HCT116 (cell line): ENCODE data around the gene SLC6A11. TPM values are rescaled to one million over a fixed set of nuclear protein-coding genes. Genes with fewer than 3 reads are reported as not detected.

Source experiments
- ATAC-seq: fragments of 200-7000 bp; cut with Tn5 transposase; 2 replicates; pipeline ENCODE4 v1.9.1; 2020; ENCODE audit warnings: mild to moderate bottlenecking, moderate library complexity
- BruUV-seq: library from RNA; stranded (reverse); fragments of 400-500 nt; replicated peaks from 2 replicates; lab custom pipeline; 2021; lab: Mats Ljungman, UMichigan
- CTCF ChIA-PET: fragments of 300-600 bp; sonication (Branson Sonifier 250); formaldehyde crosslinking; loops from one replicate; lab custom pipeline; 2021; ENCODE audit warnings: antibody characterized with exemption; lab: Charles Lee
- POLR2A ChIA-PET: fragments of 300-600, 350-600 bp; sonication (Branson Sonifier 250); formaldehyde crosslinking; loops from one replicate; lab custom pipeline; 2021; ENCODE audit warnings: antibody characterized with exemption; lab: Charles Lee
- RAD21 ChIA-PET, 2 experiments: fragments of 300-600 bp; sonication (Branson Sonifier 250); formaldehyde crosslinking; loops; one replicate each; lab custom pipeline; 2023; ENCODE audit warnings: low total read pairs in 2 of 2; ENCODE audit not compliant: uncharacterized antibody in 2 of 2, unreplicated experiment in 2 of 2, low non-redundant PET in 1 of 2; lab: Charles Lee
- DNase-seq: peaks from one replicate; pipeline ENCODE4 v3.0.0-alpha.2; 2010; ENCODE audit warnings: low read depth, low spot score
- H2AFZ ChIP-seq: fragments of 200-600 bp; shearing (Covaris generic), sonication (generic); 2 replicates; pipeline ENCODE4 v1.6.1; 2017; ENCODE audit warnings: low read depth, mixed run types, mixed read lengths, antibody characterized with exemption, low read length; ENCODE audit not compliant: poor library complexity, severe bottlenecking
- H3K27ac ChIP-seq: 2 replicates; pipeline ENCODE4 v1.5.1; 2012; ENCODE audit warnings: low read depth, low read length
- H3K27me3 ChIP-seq: fragments of 200-600 bp; sonication (generic); 2 replicates; pipeline ENCODE4 v1.6.1; 2016; ENCODE audit warnings: mixed run types, low read length, mixed read lengths; ENCODE audit not compliant: insufficient read depth
- H3K36me3 ChIP-seq, 2 experiments: fragments of 200-500 bp in 1 of 2; fragments of 200-600 bp in 1 of 2; sonication (Bioruptor generic) in 1 of 2; sonication (generic) in 1 of 2; 2 replicates each; pipeline versions ENCODE4 v1.5.1 to v1.6.1; 2014 to 2016; ENCODE audit warnings: low read length in 2 of 2, inconsistent platforms in 1 of 2, mixed read lengths in 1 of 2, mixed run types in 1 of 2; ENCODE audit not compliant: insufficient read depth in 2 of 2, control insufficient read depth in 1 of 2
- H3K4me1 ChIP-seq, 2 experiments: fragments of 200-600 bp in 1 of 2; sonication (generic) in 1 of 2; 2 replicates each; pipeline versions ENCODE4 v1.5.1 to v1.6.1; 2012 to 2017; ENCODE audit warnings: low read length in 2 of 2, inconsistent platforms in 1 of 2, mild to moderate bottlenecking in 1 of 2, mixed read lengths in 1 of 2, mixed run types in 1 of 2, moderate library complexity in 1 of 2; ENCODE audit not compliant: insufficient read depth in 2 of 2, control insufficient read depth in 1 of 2
- H3K4me2 ChIP-seq: fragments of 200-600 bp; sonication (generic); 2 replicates; pipeline ENCODE4 v1.6.1; 2017; ENCODE audit warnings: mixed run types, low read length, mixed read lengths
- H3K4me3 ChIP-seq, 2 experiments: fragments of 200-600 bp in 1 of 2; sonication (generic) in 1 of 2; replicated peaks in 1 of 2; 2 replicates each; pipeline ENCODE4 v1.5.1; 2011 to 2016; ENCODE audit warnings: low read length in 2 of 2, control low read depth in 1 of 2, low read depth in 1 of 2, mild to moderate bottlenecking in 1 of 2, mixed read lengths in 1 of 2, mixed run types in 1 of 2
- H3K79me2 ChIP-seq: fragments of 200-600 bp; sonication (generic); 2 replicates; pipeline ENCODE4 v1.6.1; 2017; ENCODE audit warnings: mild to moderate bottlenecking, mixed run types, low read length, moderate library complexity, mixed read lengths; ENCODE audit not compliant: insufficient read depth
- H3K9ac ChIP-seq: fragments of 200-600 bp; sonication (generic); 2 replicates; pipeline ENCODE4 v1.6.1; 2016; ENCODE audit warnings: low read length, mixed read lengths
- H3K9me2 ChIP-seq: fragments of 200-600 bp; sonication (generic), shearing (Covaris generic); 2 replicates; pipeline ENCODE4 v1.6.1; 2017; ENCODE audit warnings: mixed run types, mild to moderate bottlenecking, moderate library complexity; ENCODE audit not compliant: insufficient read depth
- H3K9me3 ChIP-seq, 2 experiments: fragments of 200-500 bp in 1 of 2; fragments of 200-600 bp in 1 of 2; sonication (Bioruptor generic) in 1 of 2; sonication (generic) in 1 of 2; 2 replicates each; pipeline ENCODE4 v1.6.1; 2014 to 2017; ENCODE audit warnings: low read length in 2 of 2, mixed read lengths in 2 of 2, inconsistent platforms in 1 of 2, low read depth in 1 of 2, mild to moderate bottlenecking in 1 of 2, mixed run types in 1 of 2, moderate library complexity in 1 of 2; ENCODE audit not compliant: control insufficient read depth in 1 of 2, insufficient read depth in 1 of 2
- H4K20me1 ChIP-seq: fragments of 200-600 bp; sonication (generic), shearing (Covaris generic); 2 replicates; pipeline ENCODE4 v1.6.1; 2017; ENCODE audit warnings: mixed run types, mild to moderate bottlenecking, moderate library complexity; ENCODE audit not compliant: insufficient read depth
- ELF1 ChIP-seq: IDR thresholded peaks from 2 replicates; pipeline ENCODE4 v1.6.1; 2012; ENCODE audit warnings: low read depth, borderline replicate concordance
- EZH2phosphoT487 ChIP-seq: fragments of 200-600 bp; IDR thresholded peaks from 2 replicates; pipeline ENCODE4 v1.6.1; 2018; ENCODE audit warnings: antibody characterized with exemption, borderline replicate concordance
- POLR2A ChIP-seq: IDR thresholded peaks from 2 replicates; pipeline ENCODE4 v1.7.0; 2011; ENCODE audit warnings: borderline replicate concordance; ENCODE audit not compliant: insufficient read depth, insufficient read length; ENCODE audit errors: extremely low read depth
- POLR2AphosphoS5 ChIP-seq: IDR thresholded peaks from 2 replicates; pipeline ENCODE4 v1.6.1; 2011; ENCODE audit warnings: mild to moderate bottlenecking, low read depth, low read length, moderate library complexity
- TCF7L2 ChIP-seq: IDR thresholded peaks from 2 replicates; pipeline ENCODE4 v1.7.0; 2011; ENCODE audit warnings: borderline replicate concordance, inconsistent platforms; ENCODE audit not compliant: insufficient read depth, insufficient read length; ENCODE audit errors: extremely low read depth
- YY1 ChIP-seq: IDR thresholded peaks from 2 replicates; pipeline ENCODE4 v1.6.1; 2011; ENCODE audit warnings: low read length, low read depth, moderate library complexity, mild to moderate bottlenecking; ENCODE audit not compliant: insufficient replicate concordance; ENCODE audit errors: extremely low read depth
- ZFX ChIP-seq: fragments of 450-650 bp; IDR thresholded peaks from 2 replicates; pipeline ENCODE4 v1.6.1; 2017
- ZNF274 ChIP-seq: fragments of 200-500 bp; sonication (Bioruptor generic); IDR thresholded peaks from 2 replicates; pipeline ENCODE4 v1.6.1; 2014; ENCODE audit warnings: mild to moderate bottlenecking, low read depth, low read length, inconsistent platforms
- intact Hi-C: fragments of 100-400 bp; cut with micrococcal nuclease; formaldehyde crosslinking; loops from 2 replicates; pipeline ENCODE4 v1.10.0; 2022
- total RNA-seq: library from RNA; stranded (reverse); gene quantifications from one replicate; pipeline ENCODE4 v1.2.1, GENCODE V29; 2021; ENCODE audit not compliant: unreplicated experiment
- TF ChIP-seq, protein P1 (sequence below): IDR thresholded peaks from 2 replicates; pipeline ENCODE4 v1.6.1; 2011; ENCODE audit warnings: mild to moderate bottlenecking, low read length, moderate library complexity; ENCODE audit not compliant: insufficient replicate concordance; ENCODE audit errors: extremely low read depth
- TF ChIP-seq, protein P2 (sequence below): IDR thresholded peaks from 2 replicates; pipeline ENCODE4 v1.6.1; 2012; ENCODE audit warnings: low read depth
- TF ChIP-seq, protein P3 (sequence below): IDR thresholded peaks from 2 replicates; pipeline ENCODE4 v1.6.1; 2012

Gene SLC6A11
- total RNA-seq, 1 experiment from 2014 or later, result not detected

DNA sequence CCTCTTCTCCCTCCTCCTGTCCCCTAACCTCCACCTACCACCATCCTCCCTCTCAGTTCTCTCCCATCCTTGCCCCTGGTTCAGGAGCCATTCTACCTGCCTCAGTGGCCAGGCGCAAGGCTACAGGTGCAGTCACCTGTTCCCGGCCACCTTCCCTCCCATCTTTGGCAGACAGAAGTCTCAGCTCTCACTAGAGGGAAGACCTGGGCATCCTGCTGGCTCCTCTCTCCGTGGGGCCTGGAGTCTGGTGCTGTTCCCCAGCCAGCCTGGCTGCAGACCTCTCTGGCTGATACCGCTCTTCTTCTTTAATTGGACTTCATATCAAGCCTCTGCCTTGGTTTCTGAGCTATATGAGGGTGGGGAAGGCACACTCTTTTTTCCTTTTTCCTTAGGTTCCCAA, 123.5 kb downstream of the SLC6A11 start:
- no peak for DNase-seq
- H3K9me2 ChIP-seq, result no peaks in the 10 kb centered on the region
- ChIA-PET CTCF (no interaction called here), RAD21 (no interaction called here)
- no peaks in the 10 kb centered on the region for H4K20me1 ChIP-seq
- no peak for ATAC-seq
- H3K4me2 ChIP-seq, result no peak overlapping the region
- no peak overlapping the region for H3K4me3 ChIP-seq
- H3K27me3 ChIP-seq, result peaks cover 10% of the 10 kb centered on the region; the same call in 1 of the 2 replicates
- BruUV-seq, result no TSS peak
- H3K9me3 ChIP-seq, result peaks cover 0 to 8% of the 10 kb centered on the region in 2 experiments; a peak in 1 of 4 replicates
- intact Hi-C loops, result no loop called here
- H2AFZ ChIP-seq, result no peak overlapping the region
- TF ChIP-seq ZNF274, result no peak
- TF ChIP-seq EZH2phosphoT487, result no peak
- TF ChIP-seq POLR2AphosphoS5, result no peak
- TF ChIP-seq POLR2A, result no peak
- TF ChIP-seq YY1, result no peak
- TF ChIP-seq, protein P1, sequence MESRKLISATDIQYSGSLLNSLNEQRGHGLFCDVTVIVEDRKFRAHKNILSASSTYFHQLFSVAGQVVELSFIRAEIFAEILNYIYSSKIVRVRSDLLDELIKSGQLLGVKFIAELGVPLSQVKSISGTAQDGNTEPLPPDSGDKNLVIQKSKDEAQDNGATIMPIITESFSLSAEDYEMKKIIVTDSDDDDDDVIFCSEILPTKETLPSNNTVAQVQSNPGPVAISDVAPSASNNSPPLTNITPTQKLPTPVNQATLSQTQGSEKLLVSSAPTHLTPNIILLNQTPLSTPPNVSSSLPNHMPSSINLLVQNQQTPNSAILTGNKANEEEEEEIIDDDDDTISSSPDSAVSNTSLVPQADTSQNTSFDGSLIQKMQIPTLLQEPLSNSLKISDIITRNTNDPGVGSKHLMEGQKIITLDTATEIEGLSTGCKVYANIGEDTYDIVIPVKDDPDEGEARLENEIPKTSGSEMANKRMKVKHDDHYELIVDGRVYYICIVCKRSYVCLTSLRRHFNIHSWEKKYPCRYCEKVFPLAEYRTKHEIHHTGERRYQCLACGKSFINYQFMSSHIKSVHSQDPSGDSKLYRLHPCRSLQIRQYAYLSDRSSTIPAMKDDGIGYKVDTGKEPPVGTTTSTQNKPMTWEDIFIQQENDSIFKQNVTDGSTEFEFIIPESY, result no peak
- TF ChIP-seq, protein P2, sequence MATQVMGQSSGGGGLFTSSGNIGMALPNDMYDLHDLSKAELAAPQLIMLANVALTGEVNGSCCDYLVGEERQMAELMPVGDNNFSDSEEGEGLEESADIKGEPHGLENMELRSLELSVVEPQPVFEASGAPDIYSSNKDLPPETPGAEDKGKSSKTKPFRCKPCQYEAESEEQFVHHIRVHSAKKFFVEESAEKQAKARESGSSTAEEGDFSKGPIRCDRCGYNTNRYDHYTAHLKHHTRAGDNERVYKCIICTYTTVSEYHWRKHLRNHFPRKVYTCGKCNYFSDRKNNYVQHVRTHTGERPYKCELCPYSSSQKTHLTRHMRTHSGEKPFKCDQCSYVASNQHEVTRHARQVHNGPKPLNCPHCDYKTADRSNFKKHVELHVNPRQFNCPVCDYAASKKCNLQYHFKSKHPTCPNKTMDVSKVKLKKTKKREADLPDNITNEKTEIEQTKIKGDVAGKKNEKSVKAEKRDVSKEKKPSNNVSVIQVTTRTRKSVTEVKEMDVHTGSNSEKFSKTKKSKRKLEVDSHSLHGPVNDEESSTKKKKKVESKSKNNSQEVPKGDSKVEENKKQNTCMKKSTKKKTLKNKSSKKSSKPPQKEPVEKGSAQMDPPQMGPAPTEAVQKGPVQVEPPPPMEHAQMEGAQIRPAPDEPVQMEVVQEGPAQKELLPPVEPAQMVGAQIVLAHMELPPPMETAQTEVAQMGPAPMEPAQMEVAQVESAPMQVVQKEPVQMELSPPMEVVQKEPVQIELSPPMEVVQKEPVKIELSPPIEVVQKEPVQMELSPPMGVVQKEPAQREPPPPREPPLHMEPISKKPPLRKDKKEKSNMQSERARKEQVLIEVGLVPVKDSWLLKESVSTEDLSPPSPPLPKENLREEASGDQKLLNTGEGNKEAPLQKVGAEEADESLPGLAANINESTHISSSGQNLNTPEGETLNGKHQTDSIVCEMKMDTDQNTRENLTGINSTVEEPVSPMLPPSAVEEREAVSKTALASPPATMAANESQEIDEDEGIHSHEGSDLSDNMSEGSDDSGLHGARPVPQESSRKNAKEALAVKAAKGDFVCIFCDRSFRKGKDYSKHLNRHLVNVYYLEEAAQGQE, result no peak
- TF ChIP-seq, protein P3, sequence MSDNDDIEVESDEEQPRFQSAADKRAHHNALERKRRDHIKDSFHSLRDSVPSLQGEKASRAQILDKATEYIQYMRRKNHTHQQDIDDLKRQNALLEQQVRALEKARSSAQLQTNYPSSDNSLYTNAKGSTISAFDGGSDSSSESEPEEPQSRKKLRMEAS, result no peak
- no peak for TF ChIP-seq TCF7L2
- no peak for TF ChIP-seq ZFX
- TF ChIP-seq ELF1, result no peak
- TF ChIP-seq, all 23 proteins: peak for 0
- Histone ChIP-seq H3K9ac (no peak overlapping the region), H3K27ac (no peak overlapping the region), H3K36me3 (no peaks in the 10 kb centered on the region), H3K79me2 (no peaks in the 10 kb centered on the region), H3K4me1 (no peaks in the 10 kb centered on the region)
- POLR2A ChIA-PET, result no interaction called here
